Measurements from ENCODE around the gene TAGLN2.

- TF ChIP-seq, protein P1, sequence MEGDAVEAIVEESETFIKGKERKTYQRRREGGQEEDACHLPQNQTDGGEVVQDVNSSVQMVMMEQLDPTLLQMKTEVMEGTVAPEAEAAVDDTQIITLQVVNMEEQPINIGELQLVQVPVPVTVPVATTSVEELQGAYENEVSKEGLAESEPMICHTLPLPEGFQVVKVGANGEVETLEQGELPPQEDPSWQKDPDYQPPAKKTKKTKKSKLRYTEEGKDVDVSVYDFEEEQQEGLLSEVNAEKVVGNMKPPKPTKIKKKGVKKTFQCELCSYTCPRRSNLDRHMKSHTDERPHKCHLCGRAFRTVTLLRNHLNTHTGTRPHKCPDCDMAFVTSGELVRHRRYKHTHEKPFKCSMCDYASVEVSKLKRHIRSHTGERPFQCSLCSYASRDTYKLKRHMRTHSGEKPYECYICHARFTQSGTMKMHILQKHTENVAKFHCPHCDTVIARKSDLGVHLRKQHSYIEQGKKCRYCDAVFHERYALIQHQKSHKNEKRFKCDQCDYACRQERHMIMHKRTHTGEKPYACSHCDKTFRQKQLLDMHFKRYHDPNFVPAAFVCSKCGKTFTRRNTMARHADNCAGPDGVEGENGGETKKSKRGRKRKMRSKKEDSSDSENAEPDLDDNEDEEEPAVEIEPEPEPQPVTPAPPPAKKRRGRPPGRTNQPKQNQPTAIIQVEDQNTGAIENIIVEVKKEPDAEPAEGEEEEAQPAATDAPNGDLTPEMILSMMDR (IDR thresholded peaks at IDR 0.05) = no peak
- TF ChIP-seq POLR2A (IDR thresholded peaks at IDR 0.05) (no peak), POLR2AphosphoS5 (IDR thresholded peaks at IDR 0.05) (no peak)
These were observed 10.0 kb upstream of the TAGLN2 start for GRCh38 chr1:159935305-159935704.
